ENCODE measurements around the gene SLBP. TPM values are rescaled to one million over a fixed set of nuclear protein-coding genes. Genes with fewer than 3 reads are reported as not detected.

SLBP gene
- 56.4 and 66.0 TPM in 2 replicates for total RNA-seq

GRCh38 chr4:1712216-1713002, at the start of gene SLBP:
Gene SLBP (minus strand): TSS chr4:1712319. CDS start chr4:1712188, 131 bp downstream.

DNA sequence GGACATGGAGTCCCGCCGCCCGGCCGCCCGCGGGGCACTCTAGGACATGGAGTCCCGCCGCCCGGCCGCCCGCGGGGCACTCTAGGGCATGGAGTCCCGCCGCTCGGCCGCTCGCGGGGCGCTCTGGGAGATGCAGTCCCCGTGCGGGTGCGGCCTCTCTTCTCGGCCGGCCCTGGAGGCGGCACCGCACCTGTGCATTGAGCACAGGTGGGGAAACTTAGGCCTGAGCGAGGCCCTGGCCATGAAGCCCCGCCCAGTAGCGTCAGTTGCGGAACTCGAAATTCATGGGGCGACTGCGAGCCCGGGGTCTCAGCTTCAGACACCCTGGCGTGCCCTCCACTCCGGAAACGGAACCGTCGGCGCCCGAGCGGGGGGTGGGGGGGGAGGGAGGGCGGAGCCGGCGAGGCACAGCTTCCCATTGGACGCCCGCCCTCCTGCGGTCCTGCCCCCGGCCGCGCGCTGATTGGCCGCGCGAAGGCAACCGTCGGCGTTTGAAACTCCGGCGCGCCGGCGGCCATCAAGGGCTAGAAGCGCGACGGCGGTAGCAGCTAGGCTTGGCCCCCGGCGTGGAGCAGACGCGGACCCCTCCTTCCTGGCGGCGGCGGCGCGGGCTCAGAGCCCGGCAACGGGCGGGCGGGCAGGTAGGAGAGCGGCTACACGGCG, 9.0 kb upstream of the SLBP start, which contains the start of the genes TACC3 and TMEM129:
Gene TACC3 (plus strand): TSS at position 519 of the 663 bp plus-strand sequence. CDS start 1,901 bp downstream, outside the sequence.
Gene TMEM129 (minus strand): TSS at position 321 of the 663 bp plus-strand sequence. CDS start 486 bp downstream, outside the sequence.

GRCh38 chr4:1683736-1684505, 28.2 kb downstream of the SLBP start, which contains the start of gene FAM53A:
Gene FAM53A (minus strand): TSS chr4:1684313. CDS start chr4:1668741, 15,572 bp downstream.

Other genes starting within 250 kb of the SLBP start
- gene FAM53A, start 28.0 kb downstream of the SLBP start, total RNA-seq = 1.1 and 1.4 TPM in 2 replicates
- 15.4 and 32.7 TPM in 2 replicates for gene TMEM129, start 9.0 kb upstream of the SLBP start, total RNA-seq
- 1.4 and 1.5 TPM in 2 replicates for gene TACC3, start 9.2 kb upstream of the SLBP start, total RNA-seq
- gene FGFR3, start 81.0 kb upstream of the SLBP start, total RNA-seq = 16.4 and 164 TPM in 2 replicates
- 131 and 146 TPM in 2 replicates for gene LETM1, start 143.8 kb upstream of the SLBP start, total RNA-seq
- gene NSD2, start 159.1 kb upstream of the SLBP start, total RNA-seq = 41.4 and 54.0 TPM in 2 replicates